ENCODE results near the gene DOCK7.
"Not testable (repeated sequence)": the region's sequence is repeated elsewhere in the genome, so short reads cannot be mapped to it uniquely, and the experiment has no call there.

Gene DOCK7

DNA sequence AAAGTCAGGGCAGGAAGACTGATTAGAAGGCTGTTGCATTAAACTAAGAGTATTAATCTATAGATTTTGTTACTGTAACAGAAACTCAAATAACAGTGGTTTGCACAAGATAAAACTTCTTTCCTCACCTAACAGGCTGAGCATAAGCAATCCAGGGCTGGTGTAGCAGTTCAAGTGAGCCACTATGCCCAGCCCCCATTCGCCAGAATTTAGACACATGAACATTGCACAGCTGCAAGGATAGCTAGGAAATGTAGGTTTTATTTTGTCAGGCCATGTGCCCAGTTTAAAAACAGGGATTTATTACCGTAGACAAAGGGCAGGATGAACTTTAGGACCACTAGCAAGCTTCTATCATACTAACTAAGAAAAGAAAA, 19.5 kb upstream of the DOCK7 start:
- H3K9me3 ChIP-seq (ENCODE audit: insufficient read depth, low read length), result no peaks in the 10 kb centered on the region
- no peak overlapping the region for H3K4me2 ChIP-seq (ENCODE audit: low read depth, low read length, poor library complexity, severe bottlenecking)
- TF ChIP-seq, protein P1, sequence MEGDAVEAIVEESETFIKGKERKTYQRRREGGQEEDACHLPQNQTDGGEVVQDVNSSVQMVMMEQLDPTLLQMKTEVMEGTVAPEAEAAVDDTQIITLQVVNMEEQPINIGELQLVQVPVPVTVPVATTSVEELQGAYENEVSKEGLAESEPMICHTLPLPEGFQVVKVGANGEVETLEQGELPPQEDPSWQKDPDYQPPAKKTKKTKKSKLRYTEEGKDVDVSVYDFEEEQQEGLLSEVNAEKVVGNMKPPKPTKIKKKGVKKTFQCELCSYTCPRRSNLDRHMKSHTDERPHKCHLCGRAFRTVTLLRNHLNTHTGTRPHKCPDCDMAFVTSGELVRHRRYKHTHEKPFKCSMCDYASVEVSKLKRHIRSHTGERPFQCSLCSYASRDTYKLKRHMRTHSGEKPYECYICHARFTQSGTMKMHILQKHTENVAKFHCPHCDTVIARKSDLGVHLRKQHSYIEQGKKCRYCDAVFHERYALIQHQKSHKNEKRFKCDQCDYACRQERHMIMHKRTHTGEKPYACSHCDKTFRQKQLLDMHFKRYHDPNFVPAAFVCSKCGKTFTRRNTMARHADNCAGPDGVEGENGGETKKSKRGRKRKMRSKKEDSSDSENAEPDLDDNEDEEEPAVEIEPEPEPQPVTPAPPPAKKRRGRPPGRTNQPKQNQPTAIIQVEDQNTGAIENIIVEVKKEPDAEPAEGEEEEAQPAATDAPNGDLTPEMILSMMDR (IDR thresholded peaks at IDR 0.05; ENCODE audit: insufficient read depth, low read length, poor library complexity, severe bottlenecking), result no peak
- H2AFZ ChIP-seq (ENCODE audit: low read depth, low read length, severe bottlenecking), result no peak overlapping the region
- H4K20me1 ChIP-seq (ENCODE audit: low read depth, low read length), result no peaks in the 10 kb centered on the region
- no peak overlapping the region for H3K9ac ChIP-seq (ENCODE audit: low read length)
- H3F3A ChIP-seq (ENCODE audit: insufficient read depth), result no peaks in the 10 kb centered on the region
- H3K4me3 ChIP-seq (ENCODE audit: insufficient read depth, low read length, poor library complexity, severe bottlenecking), result no peak overlapping the region
- no peaks in the 10 kb centered on the region for H3K79me2 ChIP-seq (ENCODE audit: insufficient read depth, low read length)
- H3K27me3 ChIP-seq (ENCODE audit: low read length), result no peaks in the 10 kb centered on the region
- no peaks in the 10 kb centered on the region for H3K36me3 ChIP-seq (ENCODE audit: low read length)
- H3K9me2 ChIP-seq (replicated peaks; ENCODE audit: insufficient read depth, low read length), result no peaks in the 10 kb centered on the region
- no peak overlapping the region for H3K27ac ChIP-seq (ENCODE audit: low read depth, low read length)

DNA sequence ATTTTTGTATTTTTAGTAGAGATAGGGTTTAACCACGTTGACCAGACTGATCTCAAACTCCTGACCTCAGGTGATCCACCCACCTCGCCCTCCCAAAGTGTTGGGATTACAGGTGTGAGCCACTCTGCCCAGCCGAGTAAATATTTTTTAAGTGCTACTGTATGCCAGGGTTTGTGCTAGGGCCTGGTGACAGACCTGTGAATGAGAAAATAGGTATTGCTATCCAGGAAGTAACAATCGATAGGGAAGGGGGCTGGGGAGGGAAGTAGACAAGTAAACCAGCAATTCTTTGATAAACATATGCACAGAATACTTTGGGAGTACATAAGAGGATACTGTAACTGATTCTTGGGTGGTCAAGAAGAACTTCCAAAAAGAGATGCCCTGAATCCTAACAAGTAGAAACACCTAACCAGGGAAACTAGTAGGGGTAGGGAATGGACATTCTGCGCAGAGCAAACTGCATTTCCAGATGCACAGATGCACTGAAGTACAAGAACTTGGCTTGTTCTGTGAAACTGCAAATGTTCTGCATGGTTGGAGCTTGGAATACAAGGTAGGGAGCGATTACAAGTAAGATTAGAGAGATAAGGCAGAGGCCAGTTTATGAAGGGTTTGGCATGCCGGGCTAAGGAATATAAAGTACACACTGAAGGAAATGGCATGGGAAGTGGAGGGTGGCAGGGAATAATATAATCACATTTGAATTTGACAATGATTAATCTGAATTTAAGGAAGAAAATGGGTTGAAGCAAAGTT, 19.0 kb upstream of the DOCK7 start:
- no peaks in the 10 kb centered on the region for H3F3A ChIP-seq (ENCODE audit: insufficient read depth)
- H2AFZ ChIP-seq (ENCODE audit: low read depth, low read length, severe bottlenecking), result no peak overlapping the region
- no peaks in the 10 kb centered on the region for H3K36me3 ChIP-seq (ENCODE audit: low read length)
- no peak overlapping the region for H3K4me2 ChIP-seq (ENCODE audit: low read depth, low read length, poor library complexity, severe bottlenecking)
- no peaks in the 10 kb centered on the region for H3K9me2 ChIP-seq (replicated peaks; ENCODE audit: insufficient read depth, low read length)
- H3K9ac ChIP-seq (ENCODE audit: low read length), result no peak overlapping the region
- H3K79me2 ChIP-seq (ENCODE audit: insufficient read depth, low read length), result no peaks in the 10 kb centered on the region
- no peaks in the 10 kb centered on the region for H3K27me3 ChIP-seq (ENCODE audit: low read length)
- H3K27ac ChIP-seq (ENCODE audit: low read depth, low read length), result no peak overlapping the region
- TF ChIP-seq, protein P1 (IDR thresholded peaks at IDR 0.05; ENCODE audit: insufficient read depth, low read length, poor library complexity, severe bottlenecking), result no peak
- no peak for TF ChIP-seq EZH2phosphoT487 (conservative IDR thresholded peaks at IDR 0.05; ENCODE audit: low read length)
- H4K20me1 ChIP-seq (ENCODE audit: low read depth, low read length), result no peaks in the 10 kb centered on the region
- H3K4me3 ChIP-seq (ENCODE audit: insufficient read depth, low read length, poor library complexity, severe bottlenecking), result no peak overlapping the region
- H3K9me3 ChIP-seq (ENCODE audit: insufficient read depth, low read length), result no peaks in the 10 kb centered on the region

DNA sequence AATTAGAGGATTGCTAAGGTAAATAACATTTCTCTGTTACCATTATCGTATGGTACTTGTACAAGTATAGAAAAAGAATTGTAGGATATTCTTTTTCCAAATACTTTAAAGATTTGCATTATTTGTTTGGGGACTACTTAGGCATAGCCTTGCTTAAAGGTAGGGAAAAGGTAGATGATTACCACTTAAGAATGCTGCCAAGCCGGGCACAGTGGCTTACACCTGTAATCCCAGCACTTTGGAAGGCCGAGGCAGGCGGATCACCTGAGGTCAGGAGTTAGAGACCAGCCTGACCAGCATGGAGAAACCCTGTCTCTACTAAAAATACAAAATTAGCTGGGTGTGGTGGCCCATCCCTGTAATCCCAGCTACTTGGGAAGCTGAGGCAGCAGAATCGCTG, 10.0 kb upstream of the DOCK7 start:
- H2AFZ ChIP-seq (ENCODE audit: low read depth, low read length, severe bottlenecking); H4K20me1 ChIP-seq (ENCODE audit: low read depth, low read length); H3K27ac ChIP-seq (ENCODE audit: low read depth, low read length); H3F3A ChIP-seq (ENCODE audit: insufficient read depth); H3K4me3 ChIP-seq (ENCODE audit: insufficient read depth, low read length, poor library complexity, severe bottlenecking); H3K79me2 ChIP-seq (ENCODE audit: insufficient read depth, low read length); H3K4me2 ChIP-seq (ENCODE audit: low read depth, low read length, poor library complexity, severe bottlenecking); H3K36me3 ChIP-seq (ENCODE audit: low read length); H3K9me3 ChIP-seq (ENCODE audit: insufficient read depth, low read length); H3K27me3 ChIP-seq (ENCODE audit: low read length); H3K9ac ChIP-seq (ENCODE audit: low read length); H3K9me2 ChIP-seq (replicated peaks; ENCODE audit: insufficient read depth, low read length): not testable (repeated sequence)

DNA sequence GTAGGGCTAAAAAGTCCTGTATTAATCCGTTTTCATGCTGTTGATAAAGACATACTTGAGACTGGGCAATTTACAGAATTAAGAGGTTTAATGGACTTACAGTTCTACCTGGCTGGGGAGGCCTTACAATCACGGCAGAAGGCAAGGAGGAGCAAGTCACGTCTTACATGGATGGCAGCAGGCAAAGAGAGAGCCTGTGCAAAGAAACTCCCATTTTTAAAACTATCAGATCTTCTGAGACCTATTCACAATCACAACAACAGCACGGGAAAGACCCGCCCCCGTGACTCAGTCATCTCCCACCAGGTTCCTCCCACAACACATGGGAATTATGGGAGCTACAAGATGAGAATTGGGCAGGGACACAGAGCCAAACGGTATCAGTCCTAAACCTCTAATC, 6.3 kb upstream of the DOCK7 start:
- not testable (repeated sequence) for H3K27ac ChIP-seq (ENCODE audit: low read depth, low read length); H3K4me3 ChIP-seq (ENCODE audit: insufficient read depth, low read length, poor library complexity, severe bottlenecking); H3K79me2 ChIP-seq (ENCODE audit: insufficient read depth, low read length); H3K9me2 ChIP-seq (replicated peaks; ENCODE audit: insufficient read depth, low read length); H3K9ac ChIP-seq (ENCODE audit: low read length); H3K4me2 ChIP-seq (ENCODE audit: low read depth, low read length, poor library complexity, severe bottlenecking); H3K9me3 ChIP-seq (ENCODE audit: insufficient read depth, low read length); H4K20me1 ChIP-seq (ENCODE audit: low read depth, low read length); H3K36me3 ChIP-seq (ENCODE audit: low read length); H3K27me3 ChIP-seq (ENCODE audit: low read length); H2AFZ ChIP-seq (ENCODE audit: low read depth, low read length, severe bottlenecking); H3F3A ChIP-seq (ENCODE audit: insufficient read depth)

Data from SU-DHL-6 (cell line).